Sigmoid colon (tissue), 4 donors: ENCODE measurements around the gene MED13L.

Source experiments
- CTCF ChIP-seq, 4 experiments: fragments of 450-650 bp in 3 of 4; fragments of 200-600 bp in 1 of 4; IDR thresholded peaks; one replicate each; pipeline ENCODE4 v1.5.1; 2016 to 2019; ENCODE audit warnings: antibody characterized with exemption in 4 of 4, mild to moderate bottlenecking in 3 of 4, moderate library complexity in 2 of 4
- EP300 ChIP-seq, 4 donors: sonication (generic); formaldehyde crosslinking; IDR thresholded peaks; one replicate each; pipeline ENCODE4 v1.6.1; 2017; ENCODE audit warnings: antibody characterized with exemption in 4 of 4
- POLR2A ChIP-seq, 2 donors: fragments of 450-650 bp; IDR thresholded peaks; one replicate each; pipeline ENCODE4 v1.6.1; 2016; ENCODE audit warnings: antibody characterized with exemption in 2 of 2, mild to moderate bottlenecking in 2 of 2, moderate library complexity in 2 of 2

- TF ChIP-seq CTCF (IDR thresholded peaks at IDR 0.05) (no peak), EP300 (IDR thresholded peaks at IDR 0.05) (no peak), POLR2A (IDR thresholded peaks at IDR 0.05) (no peak)
Measured at GRCh38 chr12:116241157-116241759, 36.2 kb downstream of the MED13L start.
